Measurements from ENCODE around the gene CNFN. TPM values are rescaled to one million over a fixed set of nuclear protein-coding genes. Genes with fewer than 3 reads are reported as not detected.

The CNFN gene
- total and polyA plus RNA-seq, 10 of the 15 experiments (the other 5 are each of a cell fraction or from before 2014, with no cell fraction given) = 0.60 TPM; not detected in 9

- no peak for TF ChIP-seq ZNF687 (IDR thresholded peaks at IDR 0.05)
- TF ChIP-seq SP1 (IDR thresholded peaks at IDR 0.05; ENCODE audit: low read depth, low read length) = no peak
- TF ChIP-seq CUX1 (IDR thresholded peaks at IDR 0.05; ENCODE audit: insufficient replicate concordance, low read depth, low read length) = no peak
- no peak for TF ChIP-seq NKRF (conservative IDR thresholded peaks at IDR 0.05)
- no peak for TF ChIP-seq TBL1XR1 (IDR thresholded peaks at IDR 0.05; ENCODE audit: low read depth, low read length)
- TF ChIP-seq NFYA (IDR thresholded peaks at IDR 0.05; ENCODE audit: borderline replicate concordance, low read depth, low read length) = no peak
- no peak for TF ChIP-seq KDM1A (IDR thresholded peaks at IDR 0.05; ENCODE audit: borderline replicate concordance)
- no peak for TF ChIP-seq ZBTB11 (CRISPR knock-in tag; IDR thresholded peaks at IDR 0.05)
- TF ChIP-seq ZZZ3 (IDR thresholded peaks at IDR 0.05; ENCODE audit: control insufficient read depth, insufficient read length, low read depth) = no peak
- no peak for TF ChIP-seq ZBTB40 (IDR thresholded peaks at IDR 0.05; ENCODE audit: borderline replicate concordance)
Measured at GRCh38 chr19:42357290-42357689, 32.8 kb downstream of the CNFN start (continued).

Measured in GM12878 (cell line).